Fibroblast of skin of right biceps (primary cell): Measurements from ENCODE around the gene HMGCR.
A peak's percentile ranks its signal among the peaks of the same experiment; 100 is the strongest.

Experiments
- DNase-seq: peaks from one replicate; pipeline ENCODE4 v3.0.0-alpha.2; 2013

HMGCR gene

DNA sequence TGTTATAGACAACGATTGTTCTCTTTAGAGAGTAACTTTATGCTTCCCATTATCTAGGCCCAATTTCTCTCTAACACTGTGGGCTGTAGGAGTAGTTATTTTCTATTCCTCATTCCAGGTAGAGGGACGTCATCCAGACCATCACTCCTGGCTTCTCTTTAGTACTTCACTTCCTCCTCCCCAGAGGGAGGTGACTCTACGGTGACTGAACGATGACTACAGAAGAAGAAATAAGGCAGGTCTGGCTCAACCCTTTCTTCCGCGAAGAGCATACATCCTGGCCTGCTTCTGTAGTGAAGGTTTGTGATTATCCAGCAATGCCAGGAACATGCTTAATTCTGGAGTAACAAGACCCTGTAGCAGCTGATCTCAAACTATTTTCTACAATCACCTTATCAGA, 50.8 kb downstream of the HMGCR start:
- DNase-seq: no peak

DNA sequence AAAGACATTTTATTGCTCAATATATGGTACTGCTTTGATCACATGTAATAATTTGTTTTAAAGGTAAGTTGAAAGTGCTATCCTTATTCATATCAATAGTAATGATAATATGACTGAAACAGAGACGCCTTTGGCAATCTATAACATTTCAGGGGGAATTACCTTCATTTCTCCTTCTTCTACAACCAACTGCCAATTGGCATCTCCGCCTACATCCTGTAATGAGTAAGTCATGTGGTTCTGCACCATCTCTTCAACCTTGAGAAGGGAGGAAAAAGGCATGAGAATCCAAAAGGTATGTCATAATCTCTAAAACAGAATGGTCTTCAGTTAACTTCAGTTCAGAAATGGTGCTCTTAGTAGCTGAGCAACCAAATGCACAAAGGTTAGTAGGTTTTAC, 52.4 kb downstream of the HMGCR start:
- no peak for DNase-seq

DNA sequence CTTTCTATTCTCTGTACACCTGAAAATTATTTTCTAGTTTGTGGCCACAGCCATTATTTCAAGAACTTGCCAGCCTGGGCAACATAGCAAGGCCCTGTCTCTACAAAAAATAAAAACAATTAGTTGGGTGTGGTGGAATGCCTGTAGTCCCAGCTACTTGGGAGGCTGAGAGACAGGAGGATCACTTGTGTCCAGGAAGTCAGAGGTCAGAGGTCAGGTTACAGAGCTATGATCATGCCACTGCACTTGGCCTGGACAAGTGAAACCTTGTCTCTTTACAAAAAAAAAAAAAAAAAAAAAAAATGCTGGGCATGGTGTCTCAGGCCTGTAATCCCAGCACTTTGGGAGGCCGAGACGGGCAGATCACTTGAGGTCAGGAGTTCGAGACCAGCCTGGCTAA, 58.3 kb downstream of the HMGCR start:
- no peak for DNase-seq

DNA sequence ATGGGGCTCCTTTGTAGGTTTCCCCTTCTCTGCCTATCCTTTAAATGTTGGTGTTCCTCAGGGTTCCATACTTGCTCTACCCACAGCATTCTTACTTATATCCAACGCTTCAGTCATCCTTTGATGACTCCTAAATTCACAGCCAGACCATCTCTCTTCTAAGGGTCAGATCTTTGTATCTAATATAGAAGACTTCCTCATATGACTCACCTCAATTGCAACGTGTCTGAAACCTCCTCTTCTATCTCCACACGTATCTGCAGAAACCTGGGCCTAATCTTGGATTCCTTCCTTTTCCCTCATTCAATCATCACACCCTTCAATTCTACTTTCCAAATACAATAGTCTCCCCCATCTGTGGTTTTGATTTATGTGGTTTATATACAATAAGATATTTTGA, 68.3 kb downstream of the HMGCR start:
- DNase-seq: peak; percentile 22
